ENCODE measurements around the gene PCDHGA4.
"Not testable (repeated sequence)": the region's sequence is repeated elsewhere in the genome, so short reads cannot be mapped to it uniquely, and the experiment has no call there.

The PCDHGA4 gene

DNA sequence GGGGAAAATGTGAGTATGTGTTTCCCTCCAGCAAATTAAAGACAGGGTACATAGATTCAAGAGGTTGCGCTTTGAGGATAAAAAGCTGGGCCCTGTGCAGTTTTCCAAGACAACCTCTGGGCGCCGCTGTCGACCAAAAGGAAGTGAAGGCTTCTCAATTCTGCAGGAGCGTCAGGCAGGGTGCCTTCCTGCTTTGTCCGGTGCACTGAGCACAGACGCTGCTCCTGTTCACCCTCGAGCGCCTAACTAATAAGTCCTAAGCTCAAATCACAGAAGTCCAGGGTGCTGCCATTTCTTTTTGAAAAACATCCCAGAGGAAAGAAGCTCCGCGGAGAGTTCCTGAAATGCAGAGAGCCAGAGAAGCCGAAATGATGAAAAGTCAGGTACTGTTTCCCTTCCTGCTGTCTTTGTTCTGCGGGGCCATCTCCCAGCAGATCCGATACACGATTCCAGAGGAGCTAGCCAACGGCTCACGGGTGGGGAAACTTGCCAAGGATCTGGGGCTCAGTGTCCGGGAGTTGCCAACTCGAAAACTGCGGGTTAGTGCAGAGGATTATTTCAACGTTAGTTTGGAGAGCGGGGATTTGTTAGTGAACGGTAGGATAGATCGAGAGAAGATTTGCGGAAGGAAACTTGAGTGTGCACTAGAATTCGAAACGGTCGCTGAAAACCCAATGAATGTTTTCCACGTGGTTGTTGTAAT, 4.8 kb upstream of the PCDHGA4 start, which contains the start of gene PCDHGB1:
TSS of gene PCDHGB1 (plus strand) at position 183 of the 703 bp plus-strand sequence. CDS start at position 345, 162 bp downstream.
- DNase-seq (ENCODE audit: low spot score): peak; percentile 44

- no peak for DNase-seq (ENCODE audit: low spot score)
These were observed 3.2 kb upstream of the PCDHGA4 start for GRCh38 chr5:141351591-141351990.

GRCh38 chr5:141355641-141356040, 820 bp downstream of the PCDHGA4 start:
- DNase-seq (ENCODE audit: low spot score): no peak

DNA sequence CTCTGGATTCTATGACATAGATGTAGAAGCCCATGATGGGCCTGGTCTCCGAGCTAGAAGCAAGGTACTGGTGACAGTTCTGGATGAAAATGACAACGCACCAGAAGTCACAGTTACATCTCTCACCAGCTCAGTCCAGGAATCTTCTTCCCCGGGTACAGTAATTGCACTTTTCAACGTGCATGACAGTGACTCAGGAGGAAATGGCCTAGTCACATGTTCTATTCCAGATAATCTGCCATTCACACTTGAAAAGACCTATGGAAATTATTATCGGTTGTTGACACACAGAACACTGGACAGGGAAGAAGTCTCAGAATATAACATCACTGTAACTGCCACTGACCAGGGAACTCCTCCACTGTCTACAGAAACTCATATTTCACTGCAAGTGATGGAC, 1.3 kb downstream of the PCDHGA4 start:
- no peak for DNase-seq (ENCODE audit: low spot score)

- DNase-seq (ENCODE audit: low spot score): no peak
These were observed 2.1 kb downstream of the PCDHGA4 start for GRCh38 chr5:141356950-141357349.

DNA sequence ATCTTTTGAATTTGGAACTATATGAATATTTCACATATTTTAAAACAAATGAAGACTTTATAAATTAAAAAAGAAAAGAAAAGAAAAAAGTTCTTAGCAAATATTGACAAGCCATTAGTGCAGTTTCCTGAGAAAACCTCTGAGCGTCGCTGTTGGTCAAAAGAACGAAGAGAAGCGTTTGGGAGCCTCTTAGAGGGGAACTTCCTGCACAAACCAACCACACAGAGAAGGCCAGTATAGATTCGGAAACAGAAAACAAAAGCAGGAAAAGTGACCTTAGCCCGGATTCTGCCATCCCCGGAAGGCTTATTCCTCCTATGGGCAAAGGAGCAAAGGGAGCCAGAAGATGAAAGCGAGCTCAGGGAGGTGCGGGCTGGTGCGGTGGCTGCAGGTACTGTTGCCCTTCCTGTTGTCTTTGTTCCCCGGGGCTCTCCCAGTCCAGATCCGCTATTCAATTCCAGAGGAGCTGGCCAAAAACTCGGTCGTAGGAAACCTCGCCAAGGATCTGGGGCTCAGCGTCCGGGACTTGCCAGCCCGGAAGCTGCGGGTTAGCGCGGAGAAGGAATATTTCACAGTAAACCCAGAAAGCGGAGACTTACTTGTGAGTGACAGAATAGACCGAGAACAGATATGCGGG, 5.1 kb downstream of the PCDHGA4 start, which contains the start of gene PCDHGB2:
TSS of gene PCDHGB2 (plus strand) at position 205 of the 637 bp plus-strand sequence. CDS start at position 347, 142 bp downstream.
- peak; percentile 30 for DNase-seq (ENCODE audit: low spot score)

DNA sequence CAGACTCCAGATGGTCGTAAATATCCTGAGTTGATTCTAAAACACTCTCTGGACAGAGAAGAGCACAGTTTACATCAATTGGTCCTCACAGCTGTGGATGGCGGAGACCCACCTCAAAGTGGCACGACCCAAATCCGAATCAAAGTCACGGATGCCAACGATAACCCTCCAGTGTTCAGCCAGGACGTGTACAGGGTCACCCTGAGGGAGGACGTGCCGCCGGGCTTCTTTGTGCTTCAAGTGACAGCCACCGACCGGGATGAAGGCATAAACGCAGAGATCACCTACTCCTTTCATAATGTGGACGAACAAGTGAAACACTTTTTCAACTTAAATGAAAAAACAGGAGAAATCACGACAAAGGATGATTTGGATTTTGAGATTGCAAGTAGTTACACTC, 5.9 kb downstream of the PCDHGA4 start:
- DNase-seq (ENCODE audit: low spot score): no peak

DNA sequence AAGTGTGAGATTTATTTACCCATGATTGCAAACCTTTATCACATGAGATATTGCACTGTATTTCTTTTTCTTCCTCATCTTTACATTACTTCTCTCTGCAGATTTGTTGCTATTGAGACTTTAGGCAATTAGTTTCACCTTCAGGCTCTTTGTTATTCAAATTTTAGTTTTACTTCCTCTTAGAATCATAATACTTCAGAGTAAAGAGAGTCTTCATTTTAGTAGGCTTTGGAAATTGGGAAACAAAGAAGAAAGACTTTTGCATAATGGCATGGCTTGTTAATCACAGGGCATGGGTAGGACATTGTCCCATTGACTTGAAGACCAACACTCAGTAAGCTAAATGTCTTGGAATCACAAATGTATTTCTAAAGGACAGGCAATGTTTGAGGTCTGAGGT, 7.9 kb downstream of the PCDHGA4 start:
- no peak for DNase-seq (ENCODE audit: low spot score)

DNA sequence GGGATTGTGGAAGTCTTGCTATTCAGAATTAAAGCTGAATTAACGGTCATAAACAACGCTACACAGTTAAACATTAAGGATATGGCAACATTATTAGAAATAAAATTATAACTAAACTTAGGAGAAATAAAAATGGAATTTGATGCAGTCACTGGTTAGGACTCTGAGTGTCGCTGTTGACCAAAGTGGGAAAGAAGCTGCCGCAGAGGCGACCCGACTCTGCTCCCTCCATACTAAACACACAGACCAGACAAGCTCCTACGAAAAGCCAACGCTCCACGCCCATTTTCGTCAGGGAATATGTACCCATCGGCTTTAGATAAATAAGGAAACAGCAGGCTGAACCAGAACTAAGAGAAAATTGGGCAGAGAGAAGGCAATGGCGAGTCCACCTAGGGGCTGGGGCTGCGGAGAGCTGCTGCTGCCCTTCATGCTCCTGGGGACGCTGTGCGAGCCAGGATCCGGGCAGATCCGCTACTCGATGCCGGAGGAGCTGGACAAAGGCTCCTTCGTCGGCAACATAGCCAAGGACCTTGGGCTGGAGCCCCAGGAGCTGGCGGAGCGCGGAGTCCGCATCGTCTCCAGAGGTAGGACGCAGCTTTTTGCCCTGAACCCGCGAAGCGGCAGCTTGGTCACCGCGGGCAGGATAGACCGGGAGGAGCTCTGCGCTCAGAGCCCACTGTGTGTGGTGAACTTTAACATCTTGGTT, 9.3 kb downstream of the PCDHGA4 start, which contains the start of gene PCDHGA5:
TSS of gene PCDHGA5 (plus strand) at position 211 of the 709 bp plus-strand sequence. CDS start at position 380, 169 bp downstream.
- no peak for DNase-seq (ENCODE audit: low spot score)

- no peak for DNase-seq (ENCODE audit: low spot score)
These were observed 11.4 kb downstream of the PCDHGA4 start for GRCh38 chr5:141366016-141366896.

DNA sequence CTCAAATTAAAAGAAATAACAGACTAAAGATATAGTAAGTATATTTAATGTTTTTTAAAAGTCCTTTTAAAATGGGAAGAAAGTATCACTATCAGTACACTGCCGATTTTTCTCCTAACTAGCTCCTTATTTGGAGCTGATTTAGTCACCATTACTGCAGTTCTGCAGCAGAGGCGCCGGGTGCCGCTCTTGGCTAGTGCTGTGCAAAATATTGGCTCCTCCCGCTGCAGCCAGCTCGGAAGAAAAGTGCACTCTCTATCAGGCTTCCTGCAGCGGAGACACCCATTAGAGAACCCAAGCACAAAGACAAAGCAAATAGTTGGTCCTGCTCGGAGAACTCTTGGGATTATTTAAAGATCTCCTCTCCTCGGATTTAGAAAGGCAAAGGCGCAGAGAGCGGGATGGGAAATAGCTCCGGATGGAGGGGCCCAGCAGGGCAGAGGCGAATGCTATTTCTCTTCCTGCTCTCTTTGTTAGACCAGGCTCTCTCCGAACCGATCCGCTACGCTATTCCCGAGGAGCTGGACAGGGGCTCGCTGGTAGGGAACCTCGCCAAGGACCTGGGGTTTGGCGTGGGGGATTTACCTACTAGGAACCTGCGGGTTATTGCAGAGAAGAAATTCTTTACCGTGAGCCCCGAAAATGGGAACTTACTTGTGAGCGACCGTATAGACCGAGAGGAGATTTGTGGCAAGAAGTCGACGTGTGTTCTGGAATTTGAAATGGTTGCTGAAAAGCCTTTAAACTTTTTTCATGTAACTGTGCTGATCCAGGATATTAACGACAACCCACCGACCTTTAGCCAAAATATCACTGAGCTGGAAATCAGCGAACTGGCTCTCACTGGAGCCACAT, 15.4 kb downstream of the PCDHGA4 start, which contains the start of gene PCDHGB3:
TSS of gene PCDHGB3 (plus strand) at position 249 of the 855 bp plus-strand sequence. CDS start at position 402, 153 bp downstream.
- peak; percentile 16 for DNase-seq (ENCODE audit: low spot score)

DNA sequence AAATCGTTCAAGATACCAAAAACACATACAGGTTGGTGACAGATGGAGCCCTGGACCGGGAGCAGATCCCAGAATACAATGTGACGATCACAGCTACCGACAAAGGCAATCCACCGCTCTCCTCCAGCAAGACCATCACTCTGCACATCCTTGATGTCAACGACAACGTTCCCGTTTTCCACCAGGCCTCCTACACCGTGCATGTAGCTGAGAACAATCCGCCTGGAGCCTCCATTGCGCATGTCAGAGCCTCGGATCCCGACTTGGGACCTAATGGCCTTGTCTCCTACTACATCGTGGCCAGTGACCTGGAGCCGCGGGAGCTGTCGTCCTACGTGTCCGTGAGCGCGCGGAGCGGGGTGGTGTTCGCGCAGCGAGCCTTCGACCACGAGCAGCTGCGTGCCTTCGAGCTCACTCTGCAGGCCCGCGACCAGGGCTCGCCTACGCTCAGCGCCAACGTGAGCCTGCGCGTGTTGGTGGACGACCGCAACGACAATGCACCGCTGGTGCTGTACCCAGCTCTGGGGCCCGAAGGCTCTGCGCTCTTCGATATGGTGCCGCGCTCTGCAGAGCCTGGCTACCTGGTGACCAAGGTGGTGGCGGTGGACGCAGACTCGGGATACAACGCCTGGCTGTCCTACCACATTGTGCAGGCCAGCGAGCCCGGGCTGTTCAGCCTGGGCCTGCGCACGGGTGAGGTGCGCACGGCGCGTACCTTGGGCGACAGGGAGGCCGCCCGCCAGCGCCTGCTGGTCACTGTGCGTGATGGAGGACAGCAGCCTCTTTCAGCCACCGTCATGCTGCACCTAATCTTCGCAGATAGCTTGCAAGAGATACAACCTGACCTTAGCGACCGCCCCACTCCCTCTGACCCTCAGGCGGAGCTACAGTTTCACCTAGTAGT, 17.0 kb downstream of the PCDHGA4 start:
- no peak for DNase-seq (ENCODE audit: low spot score)

GRCh38 chr5:141373673-141374317, 19.0 kb downstream of the PCDHGA4 start, which contains the start of gene PCDHGA6:
Gene PCDHGA6, plus strand, starts transcription at chr5:141373891. Its CDS starts 193 bp downstream, at chr5:141374084.
- DNase-seq (ENCODE audit: low spot score): no peak

GRCh38 chr5:141374627-141375026, 19.8 kb downstream of the PCDHGA4 start:
- no peak for DNase-seq (ENCODE audit: low spot score)

- DNase-seq (ENCODE audit: low spot score): not testable (repeated sequence)
These were observed 20.8 kb downstream of the PCDHGA4 start for GRCh38 chr5:141375444-141376155.

DNA sequence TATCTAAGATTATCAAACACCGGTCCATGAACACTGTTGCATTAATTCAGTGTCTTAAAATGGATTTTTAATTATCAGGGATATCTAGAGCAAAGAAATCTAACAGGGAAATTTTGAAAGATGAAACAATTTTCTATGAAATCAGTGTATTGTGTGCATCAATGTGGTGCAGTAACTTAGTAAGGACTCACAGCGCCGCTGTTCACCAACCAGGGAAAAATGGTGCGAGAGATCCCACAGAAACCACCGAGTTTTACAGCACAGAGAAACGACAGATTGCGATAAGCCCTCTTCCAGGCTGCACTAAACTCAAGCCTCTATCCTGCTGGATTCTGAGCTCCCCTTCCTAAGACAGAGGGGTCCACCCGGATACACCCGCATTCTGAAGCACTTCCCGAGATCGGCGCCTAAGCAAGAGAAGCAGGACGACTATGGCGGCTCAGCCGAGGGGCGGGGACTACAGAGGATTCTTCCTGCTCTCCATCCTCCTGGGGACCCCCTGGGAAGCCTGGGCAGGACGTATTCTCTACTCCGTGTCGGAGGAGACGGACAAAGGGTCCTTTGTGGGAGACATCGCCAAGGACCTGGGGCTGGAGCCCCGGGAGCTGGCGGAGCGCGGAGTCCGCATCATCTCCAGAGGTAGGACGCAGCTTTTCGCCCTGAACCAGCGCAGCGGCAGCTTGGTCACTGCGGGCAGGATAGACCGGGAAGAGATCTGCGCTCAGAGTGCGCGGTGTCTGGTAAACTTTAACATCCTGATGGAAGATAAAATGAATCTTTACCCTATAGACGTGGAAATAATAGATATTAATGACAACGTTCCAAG, 27.9 kb downstream of the PCDHGA4 start, which contains the start of gene PCDHGA7:
TSS of gene PCDHGA7 (plus strand) at position 274 of the 826 bp plus-strand sequence. CDS start at position 432, 158 bp downstream.
- DNase-seq (ENCODE audit: low spot score): no peak

DNA sequence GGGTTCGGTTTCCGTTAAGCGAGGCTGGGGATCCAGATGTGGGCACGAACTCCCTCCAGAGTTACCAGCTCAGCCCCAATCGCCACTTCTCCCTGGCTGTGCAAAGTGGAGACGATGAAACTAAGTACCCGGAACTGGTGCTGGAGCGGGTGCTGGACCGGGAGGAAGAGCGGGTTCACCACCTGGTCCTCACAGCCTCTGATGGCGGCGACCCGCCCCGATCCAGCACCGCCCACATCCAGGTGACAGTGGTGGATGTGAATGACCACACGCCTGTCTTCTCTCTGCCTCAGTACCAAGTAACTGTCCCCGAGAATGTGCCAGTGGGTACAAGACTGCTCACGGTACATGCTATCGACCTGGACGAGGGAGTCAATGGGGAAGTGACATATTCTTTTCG, 28.5 kb downstream of the PCDHGA4 start:
- DNase-seq (ENCODE audit: low spot score): no peak
